Measurements from ENCODE around the gene GPBAR1.
A peak's percentile ranks its signal among the peaks of the same experiment; 100 is the strongest.

Gene GPBAR1

DNA sequence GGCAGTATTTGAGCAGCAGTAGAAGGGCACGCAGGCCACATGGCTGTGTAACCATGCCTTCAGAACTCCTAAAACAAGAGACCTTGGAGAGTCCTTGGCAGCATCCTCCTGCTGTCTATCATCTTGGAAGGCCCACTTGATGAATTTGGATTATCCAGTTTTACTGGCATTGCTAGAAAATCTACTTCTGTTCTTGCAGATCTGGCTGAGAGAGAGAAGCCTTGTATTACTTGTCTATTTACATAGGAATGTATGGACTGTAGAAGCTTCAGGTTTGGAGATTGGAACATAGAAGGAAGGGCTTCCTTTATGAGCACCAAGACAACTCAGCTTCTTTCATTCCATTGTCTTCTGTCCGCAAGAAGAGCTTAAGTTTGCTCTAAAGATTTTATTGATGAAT, 16.1 kb upstream of the GPBAR1 start:
- DNase-seq = no peak

DNA sequence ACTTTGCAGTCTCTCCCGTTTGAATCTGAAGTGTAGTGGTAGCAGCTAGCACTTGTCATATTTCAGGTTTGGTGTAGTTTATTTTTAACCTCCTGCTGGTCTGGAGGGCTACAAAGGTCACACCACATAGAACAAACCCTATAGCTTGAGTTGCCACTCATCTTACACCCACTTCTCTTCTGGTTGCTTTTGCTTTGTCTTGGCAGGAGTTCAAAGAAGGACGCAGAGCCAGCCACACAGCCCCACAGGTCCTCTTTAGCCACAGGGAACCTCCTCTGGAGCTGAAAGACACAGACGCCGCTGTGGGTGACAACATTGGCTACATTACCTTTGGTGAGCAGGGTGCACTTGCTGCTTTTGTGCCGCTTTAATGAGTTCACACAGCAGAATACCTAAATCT, 15.6 kb upstream of the GPBAR1 start:
- DNase-seq = no peak

DNA sequence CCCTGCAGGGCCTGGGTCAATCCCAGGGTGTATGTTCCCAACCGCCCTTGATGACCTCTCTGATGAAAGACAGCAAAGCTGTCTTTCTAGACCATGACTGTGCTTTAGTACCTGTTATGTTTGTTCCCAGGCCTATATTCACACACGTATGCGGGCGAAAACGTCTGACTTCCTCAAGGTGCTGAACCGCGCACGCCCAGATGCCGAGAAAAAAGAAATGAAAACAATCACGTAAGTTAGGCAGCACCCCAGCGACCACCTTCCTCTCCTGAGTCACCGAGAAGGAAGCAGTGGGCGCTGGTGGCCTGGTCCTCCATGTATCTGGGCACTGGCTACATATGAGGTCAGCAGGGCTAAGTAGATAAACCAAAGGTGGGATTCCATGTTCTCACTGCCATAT, 11.1 kb upstream of the GPBAR1 start:
- no peak for DNase-seq

DNA sequence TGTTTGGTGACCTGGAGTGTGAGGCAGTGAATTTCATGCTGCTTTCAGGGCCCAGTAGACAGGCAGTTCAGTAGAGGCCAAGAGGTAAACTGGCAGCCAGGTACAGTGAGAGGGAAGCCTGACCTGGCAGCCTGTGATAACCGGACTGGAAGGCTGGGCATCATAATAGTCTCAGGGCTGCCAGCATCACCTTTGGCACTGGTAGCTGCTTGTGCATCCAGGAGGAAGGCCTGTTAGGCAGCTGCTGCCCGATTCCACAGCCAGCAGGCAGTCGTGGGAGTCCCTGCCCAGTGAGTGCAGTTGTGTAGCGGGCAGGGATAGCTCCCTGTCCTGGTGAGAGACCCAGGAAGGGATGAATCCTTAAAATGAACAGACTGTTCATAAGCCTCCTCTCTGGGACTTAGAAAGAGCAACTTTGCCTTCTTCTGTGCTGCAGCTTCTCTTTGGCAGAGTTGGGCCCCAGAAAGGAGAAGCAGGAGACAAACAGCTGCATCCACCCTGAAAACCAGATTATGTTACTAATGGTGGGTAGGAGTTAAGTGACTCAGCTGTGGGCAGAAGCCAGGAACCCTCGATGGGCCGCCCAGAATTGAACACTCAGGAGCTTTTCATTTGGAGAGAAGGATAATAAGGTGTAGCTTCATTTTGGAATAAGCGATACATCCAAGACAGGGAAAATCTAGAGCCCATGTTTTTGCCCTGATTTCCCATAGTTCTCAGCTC, 8.1 kb upstream of the GPBAR1 start:
- DNase-seq = no peak

DNA sequence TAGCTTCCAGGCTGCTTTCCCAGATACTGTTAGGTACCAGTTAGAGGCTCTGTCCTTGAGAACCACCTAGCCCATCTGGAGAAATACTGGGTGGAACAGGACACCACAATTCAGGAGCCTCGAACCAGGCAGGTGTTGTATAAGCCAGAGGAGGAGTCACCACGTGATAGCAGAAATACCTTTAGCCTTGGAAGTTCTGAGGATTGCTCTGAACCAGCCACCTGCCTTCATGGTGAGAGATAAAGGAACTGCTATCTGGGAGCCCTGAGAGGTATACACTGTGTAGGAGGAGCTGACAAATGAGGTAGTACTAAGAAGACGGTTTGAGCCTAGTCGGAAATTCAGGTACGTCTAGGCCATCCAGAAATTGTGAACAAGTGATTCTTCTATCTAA, 7.6 kb upstream of the GPBAR1 start:
- DNase-seq = no peak

DNA sequence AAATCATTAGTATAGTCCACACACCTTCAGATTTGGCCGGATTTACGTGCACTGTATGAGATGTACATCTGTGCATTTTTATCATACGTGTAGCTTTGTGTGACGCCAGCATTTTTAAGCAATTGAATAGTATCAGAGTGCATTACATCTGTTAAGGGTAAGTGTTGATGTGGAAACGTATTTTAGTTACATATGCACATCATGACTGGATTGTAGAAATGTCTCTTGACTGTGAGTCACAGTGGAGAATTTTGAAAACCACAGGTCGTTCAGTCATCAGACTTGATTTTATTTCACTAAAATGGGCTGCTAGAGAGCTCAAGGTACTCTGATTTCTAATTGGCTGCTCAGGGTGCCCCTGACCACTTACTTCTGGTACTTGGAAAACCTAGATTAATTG, 5.4 kb upstream of the GPBAR1 start:
- no peak for DNase-seq

DNA sequence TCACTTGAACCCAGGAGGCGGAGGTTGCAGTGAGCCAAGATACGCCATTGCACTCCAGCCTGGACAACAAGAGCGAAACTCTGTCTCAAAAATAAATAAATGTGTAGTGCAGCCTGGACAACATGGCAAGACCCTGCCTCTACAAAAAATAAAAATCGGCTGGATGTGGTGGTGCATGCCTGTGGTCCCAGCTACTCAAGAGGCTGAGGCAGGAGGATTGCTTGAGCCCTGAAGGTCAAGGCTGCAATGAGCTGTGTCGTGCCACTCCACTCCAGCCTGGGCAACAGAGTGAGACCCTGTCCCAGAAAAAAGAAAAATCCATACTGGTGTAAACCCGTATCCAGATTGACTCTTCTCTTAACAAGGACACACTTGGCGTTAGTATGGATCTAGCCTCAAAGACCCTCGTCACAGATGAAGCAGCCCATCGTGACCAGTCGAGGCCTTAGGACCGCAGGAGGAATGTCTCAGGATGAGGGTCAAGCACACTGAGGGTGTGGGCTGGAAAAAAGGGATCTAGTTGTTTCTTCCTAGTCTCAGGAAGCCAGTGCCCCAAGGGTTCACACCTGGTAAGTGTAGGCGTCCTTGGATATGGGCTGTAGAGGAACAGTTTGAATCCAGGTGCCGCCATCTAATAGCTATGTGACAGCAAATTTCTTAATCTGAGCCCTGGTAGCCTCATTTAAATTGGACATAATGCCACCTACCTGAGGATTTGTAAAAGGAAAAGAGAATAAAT, 4.0 kb upstream of the GPBAR1 start:
- no peak for DNase-seq

DNA sequence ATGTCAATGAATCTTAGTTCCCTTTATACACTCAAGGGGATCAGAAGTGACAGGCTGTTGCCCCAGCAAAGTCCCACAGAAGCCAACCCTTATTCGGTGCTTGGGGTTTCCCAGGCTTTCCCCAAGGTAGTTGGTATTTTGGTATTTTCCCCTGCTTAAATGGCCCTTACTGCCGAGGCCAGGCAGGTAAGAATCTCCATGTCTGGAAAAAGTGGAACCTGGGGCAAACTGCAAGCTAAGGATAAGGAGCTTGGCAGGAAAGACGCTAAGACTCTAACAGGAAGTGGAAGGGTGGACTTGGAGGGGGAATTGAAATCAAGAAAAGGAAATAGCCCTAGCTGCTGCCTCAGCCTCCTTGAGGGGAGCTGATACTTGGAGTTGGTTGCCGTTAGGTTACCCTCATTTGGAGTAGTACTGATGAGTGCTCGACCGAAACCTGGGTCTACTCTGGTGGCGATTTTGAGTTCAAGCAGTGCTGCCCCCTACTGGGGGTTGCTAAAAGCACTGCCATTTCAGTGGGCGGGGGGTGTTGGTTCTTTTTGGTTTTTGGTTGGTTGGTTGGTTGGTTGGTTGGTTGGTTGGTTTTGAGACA, 3.3 kb upstream of the GPBAR1 start:
- DNase-seq = peak; percentile 12

DNA sequence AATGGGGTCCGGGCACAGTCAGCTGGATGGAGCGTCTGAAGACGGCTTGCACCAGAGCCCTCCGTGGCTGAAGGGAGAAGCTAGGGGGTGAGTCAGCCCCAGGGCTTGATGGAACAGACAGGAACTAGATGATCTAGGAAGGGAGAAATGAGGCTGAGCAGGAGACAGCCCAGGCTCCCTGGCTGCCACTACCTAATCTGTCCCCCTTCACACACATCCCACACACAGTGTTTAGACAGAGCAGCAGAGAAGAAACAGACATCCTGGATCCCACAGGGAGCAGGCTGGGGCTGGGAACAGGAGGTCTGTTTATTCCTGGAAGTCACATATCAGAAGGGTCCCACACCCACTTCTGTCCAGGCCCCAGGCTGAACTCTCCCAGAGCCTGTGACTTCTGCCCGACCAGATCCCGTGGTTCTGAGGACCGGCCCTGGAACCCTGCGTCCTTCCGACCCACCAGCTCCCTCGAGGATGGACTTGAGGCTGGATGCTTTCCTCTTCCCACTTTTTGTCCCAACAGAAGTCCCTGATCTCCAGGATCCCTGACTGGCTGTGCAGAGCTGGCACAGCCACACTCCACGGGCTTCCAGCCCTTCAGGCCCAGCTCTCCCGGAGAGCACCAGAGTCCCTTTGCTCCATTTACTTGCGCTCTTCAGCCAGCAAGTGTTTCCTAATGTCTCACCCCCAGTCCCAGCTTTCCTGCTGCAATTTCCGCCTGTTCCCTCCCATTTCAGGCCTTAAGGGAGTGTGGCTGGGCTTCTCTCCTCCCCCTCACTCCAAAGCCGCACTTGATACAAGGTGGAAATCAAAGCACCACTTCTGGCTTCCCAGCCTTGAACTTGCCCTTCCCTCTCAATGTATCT, 1.5 kb upstream of the GPBAR1 start:
- no peak for DNase-seq

DNA sequence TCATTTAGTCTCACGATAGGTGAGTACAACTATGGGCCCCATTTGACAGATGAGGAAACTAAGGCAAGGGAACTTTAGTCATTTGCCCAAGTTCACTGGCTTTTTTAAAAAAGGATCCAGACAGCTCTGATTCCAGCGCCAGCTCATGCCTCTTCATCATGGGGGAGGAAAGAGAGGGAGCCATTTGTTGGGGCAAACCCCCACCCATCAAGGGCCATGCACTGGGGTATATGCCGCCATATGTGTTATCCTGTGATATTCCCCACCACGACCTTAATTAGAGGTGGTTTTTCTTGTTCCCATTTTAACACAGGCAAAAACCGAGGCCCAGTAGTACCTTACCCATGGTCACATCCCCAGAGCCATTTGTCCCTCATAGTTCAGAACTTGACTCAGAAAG, 649 bp upstream of the GPBAR1 start:
- DNase-seq = no peak

DNA sequence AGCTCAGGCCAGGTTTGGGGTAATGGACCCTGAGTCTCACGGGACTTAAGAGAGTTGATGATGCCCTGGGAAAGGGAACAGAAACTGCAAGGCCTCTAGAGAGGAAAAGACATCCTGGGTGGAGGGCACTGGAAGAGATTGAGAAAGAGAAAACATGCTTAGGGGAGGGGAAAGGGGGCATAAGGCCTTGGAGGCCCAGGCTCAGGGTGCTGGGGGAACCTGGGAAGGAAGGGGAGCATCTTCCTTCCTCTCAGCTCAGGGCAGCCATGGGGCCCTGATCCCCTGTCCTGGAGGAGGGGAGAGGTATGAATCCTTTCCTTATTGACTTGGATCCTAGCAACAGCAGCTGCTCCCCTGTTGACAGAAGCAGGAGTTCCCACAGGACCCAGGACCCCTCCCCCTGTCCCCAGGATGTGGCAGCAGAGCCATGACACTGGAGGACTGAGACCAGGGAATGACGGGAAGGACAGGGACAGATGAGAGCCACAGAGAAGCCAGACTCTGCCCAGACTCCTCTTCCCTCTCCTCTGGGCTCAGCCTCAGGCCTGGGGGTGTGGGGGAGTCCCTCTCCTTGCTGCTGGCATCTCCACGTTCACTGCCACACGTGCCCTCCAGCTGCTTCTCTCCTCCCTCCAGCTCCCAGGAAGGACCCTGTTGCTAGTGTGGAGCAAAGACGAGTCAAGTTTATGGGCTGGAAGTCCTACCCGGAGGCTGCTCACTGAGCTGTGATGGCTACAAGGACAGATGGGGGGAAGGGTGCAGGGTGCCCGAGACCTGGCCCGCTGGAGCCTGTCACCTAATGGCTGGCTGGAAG, 815 bp downstream of the GPBAR1 start:
- peak; percentile 19 for DNase-seq

DNA sequence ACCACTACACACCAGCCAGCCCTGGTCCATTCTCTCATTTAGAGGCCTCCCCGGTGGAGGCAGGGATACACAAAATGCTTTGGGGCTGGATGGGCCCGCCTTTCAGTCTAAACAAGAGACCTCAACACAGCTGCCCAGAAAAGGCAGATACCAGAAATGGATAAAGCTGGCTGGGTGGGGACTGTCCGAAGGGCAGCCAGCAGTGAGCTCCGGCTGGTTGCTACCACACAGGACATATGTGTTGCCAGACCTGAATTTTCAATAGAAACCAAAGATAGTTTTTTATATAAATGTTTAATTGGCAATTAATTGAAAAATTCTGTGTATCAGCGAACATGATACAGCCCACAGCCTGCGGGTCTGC, 1.4 kb downstream of the GPBAR1 start:
- no peak for DNase-seq

DNA sequence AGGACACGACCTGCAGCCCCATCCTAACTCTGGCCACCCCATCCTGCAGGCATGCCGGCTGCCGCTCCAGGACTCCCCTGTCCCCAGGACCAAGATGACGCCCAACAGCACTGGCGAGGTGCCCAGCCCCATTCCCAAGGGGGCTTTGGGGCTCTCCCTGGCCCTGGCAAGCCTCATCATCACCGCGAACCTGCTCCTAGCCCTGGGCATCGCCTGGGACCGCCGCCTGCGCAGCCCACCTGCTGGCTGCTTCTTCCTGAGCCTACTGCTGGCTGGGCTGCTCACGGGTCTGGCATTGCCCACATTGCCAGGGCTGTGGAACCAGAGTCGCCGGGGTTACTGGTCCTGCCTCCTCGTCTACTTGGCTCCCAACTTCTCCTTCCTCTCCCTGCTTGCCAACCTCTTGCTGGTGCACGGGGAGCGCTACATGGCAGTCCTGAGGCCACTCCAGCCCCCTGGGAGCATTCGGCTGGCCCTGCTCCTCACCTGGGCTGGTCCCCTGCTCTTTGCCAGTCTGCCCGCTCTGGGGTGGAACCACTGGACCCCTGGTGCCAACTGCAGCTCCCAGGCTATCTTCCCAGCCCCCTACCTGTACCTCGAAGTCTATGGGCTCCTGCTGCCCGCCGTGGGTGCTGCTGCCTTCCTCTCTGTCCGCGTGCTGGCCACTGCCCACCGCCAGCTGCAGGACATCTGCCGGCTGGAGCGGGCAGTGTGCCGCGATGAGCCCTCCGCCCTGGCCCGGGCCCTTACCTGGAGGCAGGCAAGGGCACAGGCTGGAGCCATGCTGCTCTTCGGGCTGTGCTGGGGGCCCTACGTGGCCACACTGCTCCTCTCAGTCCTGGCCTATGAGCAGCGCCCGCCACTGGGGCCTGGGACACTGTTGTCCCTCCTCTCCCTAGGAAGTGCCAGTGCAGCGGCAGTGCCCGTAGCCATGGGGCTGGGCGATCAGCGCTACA, 2.1 kb downstream of the GPBAR1 start:
- DNase-seq = no peak

DNA sequence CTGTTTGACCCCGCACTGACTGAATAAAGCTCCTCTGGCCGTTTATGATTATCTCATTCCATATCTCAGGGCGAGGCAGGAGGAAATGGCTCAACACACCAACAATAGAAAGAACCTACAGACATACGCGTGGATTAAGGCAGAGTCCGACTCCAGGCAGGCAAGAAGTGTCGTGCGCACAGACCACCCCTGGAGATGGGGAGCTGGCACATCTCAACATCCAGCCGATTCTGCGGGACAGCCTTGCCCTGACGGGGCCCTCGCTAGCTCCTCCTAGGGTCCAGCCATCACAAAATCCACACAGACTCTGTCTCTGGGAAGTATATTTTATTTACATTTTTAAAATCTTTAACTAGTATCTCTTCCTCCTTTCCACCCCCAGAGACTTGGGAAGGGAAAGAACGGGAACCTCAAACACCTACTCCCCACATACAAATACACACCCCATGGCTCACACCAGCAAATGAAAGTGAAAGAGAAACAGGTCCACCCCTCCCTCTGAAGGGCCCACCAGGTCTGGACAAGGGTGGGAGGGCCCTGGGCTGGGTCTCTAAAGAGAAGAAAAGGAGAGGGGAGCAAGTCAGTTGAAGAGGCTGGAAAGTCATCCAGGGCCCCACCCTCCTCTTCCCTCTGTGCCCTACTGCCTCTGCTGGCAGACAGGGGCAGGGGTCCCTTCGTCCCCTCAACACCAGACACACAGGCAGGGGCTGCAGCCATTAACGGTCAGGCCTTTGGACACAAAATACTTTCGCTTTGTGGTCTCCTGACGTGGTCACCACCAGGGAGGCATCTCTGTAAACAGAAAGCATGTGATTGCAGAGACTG, 3.2 kb downstream of the GPBAR1 start:
- no peak for DNase-seq

DNA sequence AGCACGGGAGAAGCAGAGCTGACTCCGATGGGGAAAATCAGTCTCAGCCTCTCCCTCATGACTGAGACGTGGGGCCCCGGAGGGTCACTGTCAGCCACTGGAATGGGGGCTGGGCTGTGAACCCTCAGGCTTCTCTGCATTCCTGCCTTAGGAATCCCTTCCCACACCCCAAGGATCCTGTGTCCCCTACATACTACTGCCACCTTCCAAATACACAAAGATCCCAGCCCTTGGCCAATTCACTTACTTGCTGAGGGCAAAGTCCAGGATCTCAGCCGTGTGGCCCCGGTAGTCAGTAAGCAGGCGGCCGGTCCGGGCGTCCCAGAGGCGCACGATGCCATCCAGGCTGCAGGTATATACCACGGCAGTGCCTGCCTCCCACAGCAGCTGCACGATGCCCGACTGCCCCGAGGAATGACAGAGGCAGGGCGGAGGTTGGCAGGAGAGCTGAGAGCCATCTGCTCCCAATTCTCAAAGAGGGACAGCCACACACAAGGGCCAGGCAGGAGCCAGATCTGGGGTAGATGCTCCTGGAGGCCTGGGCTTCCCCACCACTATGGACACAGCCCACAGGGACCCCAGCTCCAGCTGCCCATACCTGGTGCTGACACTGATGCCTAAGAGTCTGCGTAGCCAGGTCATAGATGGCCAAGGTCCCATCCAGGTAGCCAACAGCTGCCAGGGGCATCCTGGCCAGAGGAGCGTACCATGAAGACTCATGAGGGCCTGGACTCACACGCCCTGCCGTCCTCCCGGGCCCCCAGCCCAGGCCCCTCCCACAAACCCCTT, 4.2 kb downstream of the GPBAR1 start:
- DNase-seq = no peak

DNA sequence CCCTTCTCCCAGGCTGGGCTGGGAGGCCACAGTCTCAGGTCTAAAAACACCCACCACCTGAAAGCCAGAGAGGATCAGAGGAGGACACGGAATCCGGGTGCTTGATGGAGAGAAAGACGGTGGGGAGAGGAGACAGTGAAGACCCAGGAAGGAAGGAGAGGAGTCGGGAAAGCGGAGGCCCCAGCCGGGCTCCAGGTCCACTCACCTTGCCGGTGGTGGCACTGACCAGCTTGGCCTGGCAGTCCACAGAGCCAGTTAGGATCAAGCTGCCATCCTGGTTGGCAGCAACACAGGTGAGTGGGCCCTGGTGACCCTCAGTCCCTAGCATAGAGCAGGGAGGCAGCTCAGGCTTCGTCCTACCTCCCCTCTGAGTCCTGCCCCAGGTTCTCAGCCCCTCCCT, 4.8 kb downstream of the GPBAR1 start:
- DNase-seq = no peak

DNA sequence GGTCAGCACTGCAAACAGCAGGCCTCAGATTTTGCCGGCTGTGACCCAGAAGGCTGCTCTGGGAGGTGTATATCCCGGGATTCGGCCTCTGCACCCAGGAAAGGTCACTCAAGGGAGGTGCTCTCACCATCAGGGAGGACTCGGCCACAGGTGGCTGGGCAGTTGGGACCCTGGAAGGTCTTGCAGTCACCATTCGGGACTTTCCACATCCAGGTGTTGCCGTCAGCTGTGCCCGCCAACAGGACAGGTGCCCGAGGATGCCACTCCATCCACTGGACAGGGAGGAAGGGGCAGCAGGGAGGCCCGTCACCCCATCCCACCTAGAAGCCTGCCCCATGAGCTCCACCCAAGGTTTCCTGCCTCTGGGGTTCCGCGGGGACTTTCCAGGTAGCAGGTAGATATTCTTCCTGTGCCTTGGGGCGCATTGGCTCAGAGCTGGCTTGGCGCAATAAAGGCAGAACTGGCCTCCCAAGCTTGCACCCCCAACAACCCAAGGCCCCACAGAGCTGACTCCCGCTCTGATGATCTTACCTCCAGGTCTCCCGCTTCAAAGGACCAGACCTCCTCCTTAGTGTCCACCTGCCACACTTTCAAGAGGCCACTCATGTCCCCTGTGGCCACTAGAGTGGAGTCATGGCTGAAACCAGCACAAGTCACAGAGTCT, 5.6 kb downstream of the GPBAR1 start:
- no peak for DNase-seq

DNA sequence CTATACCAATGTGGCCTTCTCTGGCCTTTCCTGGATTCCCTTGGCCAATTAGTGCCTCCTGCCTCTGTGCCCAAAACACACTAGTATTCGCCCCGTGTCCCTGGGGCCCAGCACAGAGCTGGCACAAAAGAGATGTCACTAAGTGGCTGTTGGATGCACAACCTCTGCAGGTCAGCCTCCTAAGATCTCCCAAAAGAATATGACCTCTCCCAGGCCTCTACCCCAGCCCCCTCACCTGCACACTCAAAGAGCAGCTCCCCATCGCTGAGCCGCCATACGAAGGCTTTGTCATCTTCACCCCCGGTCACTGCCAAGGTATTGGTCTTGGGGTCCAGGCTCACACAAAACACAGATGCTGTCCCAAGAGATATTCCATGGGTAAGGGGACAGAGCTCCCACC, 6.4 kb downstream of the GPBAR1 start:
- DNase-seq = no peak
